ENCODE measurements around the gene SETBP1. TPM values are rescaled to one million over a fixed set of nuclear protein-coding genes. Genes with fewer than 3 reads are reported as not detected.

The SETBP1 gene
- total and polyA plus RNA-seq, 2 of the 8 experiments (the other 6 are each of a cell fraction or from before 2014, with no cell fraction given), result 2.0 to 6.5 TPM

GRCh38 chr18:44821924-44822323 lies 141.2 kb downstream of the SETBP1 start:
- no peak overlapping the region for H2BK5ac ChIP-seq (ENCODE audit: low read depth, low read length)
- no peaks in the 10 kb centered on the region for H3K79me1 ChIP-seq (ENCODE audit: low read depth, low read length)
- no peaks in the 10 kb centered on the region for H3K9me3 ChIP-seq (ENCODE audit: insufficient read depth in 2 of 2, low read depth in 1 of 2, low read length in 1 of 2)
- peaks cover 0 to 1% of the 10 kb centered on the region in 2 experiments for H4K20me1 ChIP-seq (replicated peaks in 1 of 2; ENCODE audit: control insufficient read depth in 1 of 2, insufficient read depth in 2 of 2, low read length in 2 of 2)
- no peaks in the 10 kb centered on the region; the same call in 1 of the 2 replicates for H3K23me2 ChIP-seq (ENCODE audit: low read depth, low read length)
- no peaks in the 10 kb centered on the region for H3K79me2 ChIP-seq (ENCODE audit: control insufficient read depth in 1 of 2, insufficient read depth in 2 of 2, low read length in 2 of 2)
- no peak overlapping the region for H2BK120ac ChIP-seq (replicated peaks; ENCODE audit: low read depth, low read length)
- no peaks in the 10 kb centered on the region for H3K36me3 ChIP-seq (ENCODE audit: control insufficient read depth in 2 of 4, insufficient read depth in 4 of 4, low read length in 3 of 4)
- no peak overlapping the region for H3K56ac ChIP-seq (replicated peaks; ENCODE audit: insufficient read length, low read depth, low read length)
- no peak overlapping the region for H2BK15ac ChIP-seq (ENCODE audit: low read length)
- no peak overlapping the region for H2BK12ac ChIP-seq (ENCODE audit: low read depth, low read length)
- H3K9ac ChIP-seq (replicated peaks in 1 of 4; ENCODE audit: extremely low read depth in 1 of 4, low read depth in 3 of 4, low read length in 3 of 4), result no peak overlapping the region
- H3K27me3 ChIP-seq (replicated peaks in 1 of 4; ENCODE audit: control insufficient read depth in 3 of 4, extremely low read depth in 1 of 4, insufficient read depth in 3 of 4, low read length in 3 of 4), result no peaks in the 10 kb centered on the region
- H4K5ac ChIP-seq (ENCODE audit: insufficient read length, low read depth, low read length), result no peak overlapping the region
- H3K4ac ChIP-seq (replicated peaks; ENCODE audit: insufficient read length, low read depth, low read length), result no peak overlapping the region
- no peak overlapping the region for H3K18ac ChIP-seq (ENCODE audit: extremely low read depth, low read length)
- ChIA-PET CTCF (ENCODE audit: partially characterized antibody) (interaction anchor here (0.5 to 1.1 kb wide), 5 partner anchors 8 to 1307 kb away, joined by 3 to 4 read pairs (median 3); no protein-coding TSS in a partner anchor), POLR2A (ENCODE audit: partially characterized antibody) (no interaction called here)
- H2AFZ ChIP-seq (ENCODE audit: low read length), result no peak overlapping the region
- H3K4me3 ChIP-seq (ENCODE audit: extremely low read depth in 1 of 4, insufficient read depth in 2 of 4, low read depth in 3 of 4, low read length in 4 of 4), result no peak overlapping the region
- H4K91ac ChIP-seq (replicated peaks; ENCODE audit: insufficient read length, low read length), result no peak overlapping the region
- H3K14ac ChIP-seq (ENCODE audit: insufficient read length), result no peak overlapping the region
- H2AK5ac ChIP-seq (ENCODE audit: low read depth, low read length), result no peak overlapping the region
- no peak for DNase-seq (ENCODE audit: low read depth in 1 of 2, low spot score in 2 of 2)
- H3K4me2 ChIP-seq (ENCODE audit: insufficient read depth in 1 of 2, low read depth in 2 of 2, low read length in 2 of 2), result no peak overlapping the region
- no peak overlapping the region for H4K8ac ChIP-seq (ENCODE audit: extremely low read depth, insufficient read depth, low read length)
- H3K23ac ChIP-seq (ENCODE audit: insufficient read length), result no peak overlapping the region
- no peak overlapping the region for H3K27ac ChIP-seq (ENCODE audit: low read depth, low read length)
- H2BK20ac ChIP-seq (ENCODE audit: low read length), result no peak overlapping the region
- 70% methylated on average over 1 of the region's 1 CpG; no CpG with 5 or more reads in 1 of the 2 experiments for WGBS, 2 experiments (ENCODE audit: extremely low coverage in 1 of 2, insufficient coverage in 1 of 2, insufficient read length in 1 of 2, insufficient replicate concordance in 2 of 2, low coverage in 1 of 2, low lambda C conversion rate in 2 of 2, missing lambda C conversion rate in 1 of 2)
- H3K4me1 ChIP-seq (replicated peaks in 1 of 4; ENCODE audit: control insufficient read depth in 3 of 4, insufficient read depth in 4 of 4, low read length in 3 of 4), result peaks cover 0 to 11% (median 4%) of the 10 kb centered on the region in 4 experiments; a peak in 2 of 7 replicates
- FAIRE-seq, result no peak

Measured in H1 (cell line).